ENCODE measurements around the gene TUBGCP6. TPM values are rescaled to one million over a fixed set of nuclear protein-coding genes. Genes with fewer than 3 reads are reported as not detected.

The TUBGCP6 gene
- total and polyA plus RNA-seq, 2 donors (not counting 3 experiments of a cell fraction or from before 2014, with no cell fraction given), result 33.1 to 45.3 TPM

- TF ChIP-seq JUN (IDR thresholded peaks at IDR 0.05; ENCODE audit: borderline replicate concordance, insufficient read depth, insufficient read length, low read depth) (no peak), POLR2AphosphoS5 (IDR thresholded peaks at IDR 0.05; ENCODE audit: insufficient read depth, low read depth, low read length) (no peak), FOS (IDR thresholded peaks at IDR 0.05; ENCODE audit: borderline replicate concordance, insufficient read depth, low read length) (no peak), GATA2 (IDR thresholded peaks at IDR 0.05; ENCODE audit: insufficient read depth, insufficient read length, low read depth, low read length) (no peak), MYC (IDR thresholded peaks at IDR 0.05; ENCODE audit: low read depth, low read length) (no peak), EZH2 (IDR thresholded peaks at IDR 0.05; ENCODE audit: borderline replicate concordance, low read depth, low read length, severe bottlenecking) (no peak), POLR2A (IDR thresholded peaks at IDR 0.05; ENCODE audit: low read depth, low read length) (no peak)
- TF ChIP-seq, protein P1, sequence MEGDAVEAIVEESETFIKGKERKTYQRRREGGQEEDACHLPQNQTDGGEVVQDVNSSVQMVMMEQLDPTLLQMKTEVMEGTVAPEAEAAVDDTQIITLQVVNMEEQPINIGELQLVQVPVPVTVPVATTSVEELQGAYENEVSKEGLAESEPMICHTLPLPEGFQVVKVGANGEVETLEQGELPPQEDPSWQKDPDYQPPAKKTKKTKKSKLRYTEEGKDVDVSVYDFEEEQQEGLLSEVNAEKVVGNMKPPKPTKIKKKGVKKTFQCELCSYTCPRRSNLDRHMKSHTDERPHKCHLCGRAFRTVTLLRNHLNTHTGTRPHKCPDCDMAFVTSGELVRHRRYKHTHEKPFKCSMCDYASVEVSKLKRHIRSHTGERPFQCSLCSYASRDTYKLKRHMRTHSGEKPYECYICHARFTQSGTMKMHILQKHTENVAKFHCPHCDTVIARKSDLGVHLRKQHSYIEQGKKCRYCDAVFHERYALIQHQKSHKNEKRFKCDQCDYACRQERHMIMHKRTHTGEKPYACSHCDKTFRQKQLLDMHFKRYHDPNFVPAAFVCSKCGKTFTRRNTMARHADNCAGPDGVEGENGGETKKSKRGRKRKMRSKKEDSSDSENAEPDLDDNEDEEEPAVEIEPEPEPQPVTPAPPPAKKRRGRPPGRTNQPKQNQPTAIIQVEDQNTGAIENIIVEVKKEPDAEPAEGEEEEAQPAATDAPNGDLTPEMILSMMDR (IDR thresholded peaks at IDR 0.05; ENCODE audit: extremely low read depth in 1 of 2, insufficient read depth in 1 of 2, low read depth in 1 of 2, low read length in 2 of 2), result no peak
- TF ChIP-seq, protein P2, sequence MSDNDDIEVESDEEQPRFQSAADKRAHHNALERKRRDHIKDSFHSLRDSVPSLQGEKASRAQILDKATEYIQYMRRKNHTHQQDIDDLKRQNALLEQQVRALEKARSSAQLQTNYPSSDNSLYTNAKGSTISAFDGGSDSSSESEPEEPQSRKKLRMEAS (IDR thresholded peaks at IDR 0.05; ENCODE audit: insufficient read depth, insufficient read length), result no peak
- DNase-seq (ENCODE audit: low read depth, low spot score), result no peak
- BruUV-seq (replicated peaks), result no TSS peak
- Histone ChIP-seq H3K27ac (ENCODE audit: insufficient read depth, low read depth, low read length) (no peak overlapping the region), H3K4me1 (ENCODE audit: control insufficient read depth, extremely low read depth, insufficient read depth, low read length) (peaks cover 2% of the 10 kb centered on the region), H3K36me3 (ENCODE audit: control insufficient read depth in 2 of 2, extremely low read depth in 1 of 2, insufficient read depth in 2 of 2, low read length in 2 of 2) (peaks cover 43 to 75% of the 10 kb centered on the region in 2 experiments), H3K79me2 (ENCODE audit: control insufficient read depth, insufficient read depth, low read length) (no peaks in the 10 kb centered on the region), H3K4me3 (replicated peaks in 1 of 3; ENCODE audit: insufficient read depth in 1 of 3, low read depth in 1 of 3, low read length in 3 of 3) (no peak overlapping the region), H3K9me1 (replicated peaks; ENCODE audit: control insufficient read depth, extremely low read depth, insufficient read depth, low read length) (no peaks in the 10 kb centered on the region), H3K4me2 (ENCODE audit: insufficient read depth, low read length) (no peak overlapping the region), H4K20me1 (replicated peaks; ENCODE audit: control insufficient read depth, extremely low read depth, insufficient read depth, low read length) (no peaks in the 10 kb centered on the region), H3K9ac (replicated peaks; ENCODE audit: extremely low read depth, insufficient read depth, low read length) (no peak overlapping the region), H2AFZ (ENCODE audit: low read depth, low read length) (no peak overlapping the region), H3K9me3 (replicated peaks; ENCODE audit: control insufficient read depth, insufficient read depth, low read length) (no peaks in the 10 kb centered on the region), H3K27me3 (ENCODE audit: control insufficient read depth in 2 of 2, insufficient read depth in 2 of 2, low read length in 2 of 2) (no peaks in the 10 kb centered on the region)
- POLR2A ChIA-PET, result no interaction called here
- intact Hi-C loops (cut with micrococcal nuclease), result no loop called here
- CTCF ChIA-PET, result interaction anchor here (0.6 to 1.6 kb wide), 3 partner anchors 11 to 23 kb away, joined by 3 to 7 read pairs (median 3); no protein-coding TSS in a partner anchor
- dilution Hi-C loops (cut with MboI; ENCODE audit: extremely low pct_ligation_motif_present, low sequenced_read_pairs), result no loop called here
- no peak for FAIRE-seq
Measured at GRCh38 chr22:50281957-50282356, 37.1 kb upstream of the TUBGCP6 start.

All from endothelial cell of umbilical vein (primary cell).